Lung (tissue), 12 donors: ENCODE results near the gene TUBB4B. TPM values are rescaled to one million over a fixed set of nuclear protein-coding genes. Genes with fewer than 3 reads are reported as not detected.

Experiments used
- ATAC-seq: fragments of 200-7000 bp; cut with Tn5 transposase; one replicate; pipeline ENCODE4 v1.9.1; 2020; ENCODE audit warnings: moderate number of reproducible peaks; ENCODE audit not compliant: insufficient read depth, low FRiP score
- DNase-seq, 3 donors: peaks; one replicate each; pipeline ENCODE4 v3.0.0-alpha.2; 2013 to 2017
- H3K27ac ChIP-seq, 2 donors: one replicate each; pipeline ENCODE4 v1.5.1; 2013; ENCODE audit warnings: mild to moderate bottlenecking in 2 of 2, moderate library complexity in 2 of 2, control low read depth in 1 of 2, inconsistent platforms in 1 of 2, low read depth in 1 of 2, low read length in 1 of 2
- H3K27me3 ChIP-seq, 3 donors: one replicate each; pipeline ENCODE4 v1.5.1; 2013; ENCODE audit warnings: low read length in 2 of 3; ENCODE audit not compliant: control insufficient read depth in 3 of 3, insufficient read depth in 3 of 3
- H3K36me3 ChIP-seq, 4 donors: one replicate each; pipeline ENCODE4 v1.5.1; 2013; ENCODE audit warnings: low read length in 4 of 4, mild to moderate bottlenecking in 1 of 4, moderate library complexity in 1 of 4; ENCODE audit not compliant: control insufficient read depth in 4 of 4, insufficient read depth in 4 of 4
- H3K4me1 ChIP-seq, 5 donors: one replicate each; pipeline ENCODE4 v1.5.1; 2013; ENCODE audit warnings: low read length in 5 of 5, mild to moderate bottlenecking in 2 of 5, moderate library complexity in 1 of 5; ENCODE audit not compliant: control insufficient read depth in 5 of 5, insufficient read depth in 5 of 5
- H3K4me3 ChIP-seq: one replicate; pipeline ENCODE4 v1.5.1; 2013; ENCODE audit warnings: mild to moderate bottlenecking, control low read depth, moderate library complexity
- H3K9ac ChIP-seq, 2 donors: one replicate each; pipeline ENCODE4 v1.5.1; 2013; ENCODE audit warnings: low read length in 2 of 2, control low read depth in 1 of 2; ENCODE audit not compliant: insufficient read depth in 1 of 2
- H3K9me3 ChIP-seq, 4 donors: one replicate each; pipeline ENCODE4 v1.5.1; 2013; ENCODE audit warnings: low read length in 3 of 4, mild to moderate bottlenecking in 1 of 4, moderate library complexity in 1 of 4; ENCODE audit not compliant: control insufficient read depth in 4 of 4, insufficient read depth in 3 of 4
- WGBS, 2 donors: extraction: QIAGEN DNeasy Blood & Tissue Kit; methylation state at CpG; one replicate each; pipeline ENCODE4 v1.1.7; 2013; 5-methylcytosine and 5-hydroxymethylcytosine counted together
- polyA plus RNA-seq, 2 donors: library from polyadenylated mRNA; stranded (reverse); fragments of 200-250 nt; gene quantifications; one replicate each; pipeline ENCODE4 v1.2.1, GENCODE V29; 2013
- total RNA-seq, 2 donors: library from RNA; depleted of rRNA in 1 of 2; stranded (reverse); fragments of >200 nt in 1 of 2; gene quantifications; one replicate each; pipeline ENCODE4 v1.2.1, GENCODE V29; 2014 to 2021
- TF ChIP-seq, protein P1 (sequence below): IDR thresholded peaks from 2 replicates; pipeline ENCODE4 v1.5.1; 2012; ENCODE audit warnings: mild to moderate bottlenecking; ENCODE audit errors: control extremely low read depth, extremely low read depth
- donor health status: control.
- donor health status: control.
- donor health status: Bipolar disorder and iron deficiency.
- donor health status: healthy.
- donor health status: DM: yes; HTN: yes; CAD: no.

The TUBB4B gene
- total and polyA plus RNA-seq, 4 donors = 163 to 505 (median 332) TPM

- H3K9ac ChIP-seq = no peak overlapping the region
- 49 to 59% methylated on average over 14 of the region's 14 CpGs for WGBS, 2 donors
- ATAC-seq = no peak
- H3K27ac ChIP-seq = no peak overlapping the region
- H3K36me3 ChIP-seq = peaks cover 0 to under 1% (median 0%) of the 10 kb centered on the region in 4 donors
- no peaks in the 10 kb centered on the region for H3K9me3 ChIP-seq
- DNase-seq = peak in 2 of 3 donors; percentile 49 to 64
- TF ChIP-seq, protein P1, sequence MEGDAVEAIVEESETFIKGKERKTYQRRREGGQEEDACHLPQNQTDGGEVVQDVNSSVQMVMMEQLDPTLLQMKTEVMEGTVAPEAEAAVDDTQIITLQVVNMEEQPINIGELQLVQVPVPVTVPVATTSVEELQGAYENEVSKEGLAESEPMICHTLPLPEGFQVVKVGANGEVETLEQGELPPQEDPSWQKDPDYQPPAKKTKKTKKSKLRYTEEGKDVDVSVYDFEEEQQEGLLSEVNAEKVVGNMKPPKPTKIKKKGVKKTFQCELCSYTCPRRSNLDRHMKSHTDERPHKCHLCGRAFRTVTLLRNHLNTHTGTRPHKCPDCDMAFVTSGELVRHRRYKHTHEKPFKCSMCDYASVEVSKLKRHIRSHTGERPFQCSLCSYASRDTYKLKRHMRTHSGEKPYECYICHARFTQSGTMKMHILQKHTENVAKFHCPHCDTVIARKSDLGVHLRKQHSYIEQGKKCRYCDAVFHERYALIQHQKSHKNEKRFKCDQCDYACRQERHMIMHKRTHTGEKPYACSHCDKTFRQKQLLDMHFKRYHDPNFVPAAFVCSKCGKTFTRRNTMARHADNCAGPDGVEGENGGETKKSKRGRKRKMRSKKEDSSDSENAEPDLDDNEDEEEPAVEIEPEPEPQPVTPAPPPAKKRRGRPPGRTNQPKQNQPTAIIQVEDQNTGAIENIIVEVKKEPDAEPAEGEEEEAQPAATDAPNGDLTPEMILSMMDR = peak; percentile 21
- no peaks in the 10 kb centered on the region for H3K27me3 ChIP-seq
- no peaks in the 10 kb centered on the region for H3K4me1 ChIP-seq
- no peak overlapping the region for H3K4me3 ChIP-seq
These were observed 45.9 kb downstream of the TUBB4B start for GRCh38 chr9:137286975-137287383.

GRCh38 chr9:137293094-137293481, 52.0 kb downstream of the TUBB4B start:
- Histone ChIP-seq H3K4me1 (peaks cover 0 to 21% (median 12%) of the 10 kb centered on the region in 5 donors), H3K9me3 (peaks cover 0 to 6% (median 0%) of the 10 kb centered on the region in 4 donors), H3K4me3 (no peak overlapping the region), H3K9ac (no peak overlapping the region), H3K27me3 (peaks cover 0 to 18% (median 0%) of the 10 kb centered on the region in 3 donors), H3K27ac (peak overlapping the region in 1 of 2 donors; percentile 60), H3K36me3 (no peaks in the 10 kb centered on the region)
- no peak for DNase-seq
- no peak for ATAC-seq
- 79 to 82% methylated on average over 15 of the region's 15 CpGs for WGBS, 2 donors
- TF ChIP-seq, protein P1 = no peak

Other genes with a start within 250 kb of the TUBB4B start
- 10 to 100 TPM; 16.6 to 58.1 TPM for gene PAXX, start 248.9 kb upstream of the TUBB4B start, total RNA-seq
- gene PAXX, start 248.9 kb upstream of the TUBB4B start, polyA plus RNA-seq = 100 to 1,000 TPM in 1 of 2 donors, 10 to 100 TPM in 1; 60.7 to 172 TPM
- gene CLIC3, start 244.7 kb upstream of the TUBB4B start, total RNA-seq = 100 to 1,000 TPM in 1 of 2 donors, 10 to 100 TPM in 1; 72.0 to 115 TPM
- gene CLIC3, start 244.7 kb upstream of the TUBB4B start, polyA plus RNA-seq = 10 to 100 TPM; 17.2 to 90.2 TPM
- 10 to 100 TPM; 13.4 to 39.0 TPM for gene ABCA2, start 213.1 kb upstream of the TUBB4B start, total RNA-seq
- 10 to 100 TPM; 14.8 to 18.1 TPM for gene ABCA2, start 213.1 kb upstream of the TUBB4B start, polyA plus RNA-seq
- 1 to 10 TPM in 1 of 2 donors, under 1 TPM in 1; 0.37 to 1.0 TPM for gene FUT7, start 209.2 kb upstream of the TUBB4B start, total RNA-seq
- 1 to 10 TPM in 1 of 2 donors, under 1 TPM in 1; 0.45 to 5.5 TPM for gene FUT7, start 209.2 kb upstream of the TUBB4B start, polyA plus RNA-seq
- 10 to 100 TPM; 28.7 to 99.3 TPM for gene NPDC1, start 195.1 kb upstream of the TUBB4B start, total RNA-seq
- 10 to 100 TPM; 49.0 to 87.5 TPM for gene NPDC1, start 195.1 kb upstream of the TUBB4B start, polyA plus RNA-seq
- 1 to 10 TPM; 1.8 to 3.2 TPM for gene ENTPD2, start 187.2 kb upstream of the TUBB4B start, total RNA-seq
- gene ENTPD2, start 187.2 kb upstream of the TUBB4B start, polyA plus RNA-seq = under 1 TPM; 0.39 to 0.53 TPM
- 1 to 10 TPM; 1.4 to 1.7 TPM for gene SAPCD2, start 170.7 kb upstream of the TUBB4B start, total RNA-seq
- gene SAPCD2, start 170.7 kb upstream of the TUBB4B start, polyA plus RNA-seq = 1 to 10 TPM; 1.3 to 2.1 TPM
- gene UAP1L1, start 163.8 kb upstream of the TUBB4B start, total RNA-seq = 10 to 100 TPM; 12.2 to 35.5 TPM
- gene UAP1L1, start 163.8 kb upstream of the TUBB4B start, polyA plus RNA-seq = 10 to 100 TPM; 14.5 to 19.7 TPM
- gene MAN1B1, start 154.3 kb upstream of the TUBB4B start, total RNA-seq = 10 to 100 TPM; 56.7 to 70.9 TPM
- gene MAN1B1, start 154.3 kb upstream of the TUBB4B start, polyA plus RNA-seq = 10 to 100 TPM; 40.3 to 56.9 TPM
- 100 to 1,000 TPM in 1 of 2 donors, 10 to 100 TPM in 1; 48.0 to 236 TPM for gene DPP7, start 126.6 kb upstream of the TUBB4B start, total RNA-seq
- 100 to 1,000 TPM; 220 to 436 TPM for gene DPP7, start 126.6 kb upstream of the TUBB4B start, polyA plus RNA-seq
- gene GRIN1, start 102.1 kb upstream of the TUBB4B start, total RNA-seq = under 1 TPM; 0.06 to 0.49 TPM
- gene GRIN1, start 102.1 kb upstream of the TUBB4B start, polyA plus RNA-seq = under 1 TPM; 0.18 to 0.51 TPM
- gene LRRC26, start 71.2 kb upstream of the TUBB4B start, total RNA-seq = 1 to 10 TPM in 1 of 2 donors, under 1 TPM in 1; 0.77 to 5.2 TPM
- gene LRRC26, start 71.2 kb upstream of the TUBB4B start, polyA plus RNA-seq = under 1 TPM; 0.12 to 0.37 TPM
- gene TMEM210, start 69.2 kb upstream of the TUBB4B start, total RNA-seq = not detected
- not detected for gene TMEM210, start 69.2 kb upstream of the TUBB4B start, polyA plus RNA-seq
- gene ANAPC2, start 52.7 kb upstream of the TUBB4B start, total RNA-seq = 10 to 100 TPM; 31.9 to 60.9 TPM
- gene ANAPC2, start 52.7 kb upstream of the TUBB4B start, polyA plus RNA-seq = 10 to 100 TPM; 32.3 to 50.0 TPM
- gene SSNA1, start 52.6 kb upstream of the TUBB4B start, total RNA-seq = 10 to 100 TPM; 40.8 to 87.0 TPM
- gene SSNA1, start 52.6 kb upstream of the TUBB4B start, polyA plus RNA-seq = 100 to 1,000 TPM; 114 to 144 TPM
- gene TPRN, start 40.5 kb upstream of the TUBB4B start, total RNA-seq = 10 to 100 TPM in 1 of 2 donors, 1 to 10 TPM in 1; 8.9 to 30.6 TPM
- gene TPRN, start 40.5 kb upstream of the TUBB4B start, polyA plus RNA-seq = 10 to 100 TPM; 12.6 to 18.3 TPM
- 10 to 100 TPM; 26.0 to 35.8 TPM for gene TMEM203, start 35.6 kb upstream of the TUBB4B start, total RNA-seq
- 10 to 100 TPM; 31.8 to 39.3 TPM for gene TMEM203, start 35.6 kb upstream of the TUBB4B start, polyA plus RNA-seq
- gene NDOR1, start 35.6 kb upstream of the TUBB4B start, total RNA-seq = 10 to 100 TPM in 1 of 2 donors, 1 to 10 TPM in 1; 4.5 to 22.0 TPM
- 10 to 100 TPM; 11.8 to 12.2 TPM for gene NDOR1, start 35.6 kb upstream of the TUBB4B start, polyA plus RNA-seq
- 1 to 10 TPM; 1.7 to 7.5 TPM for gene RNF208, start 19.0 kb upstream of the TUBB4B start, total RNA-seq
- gene RNF208, start 19.0 kb upstream of the TUBB4B start, polyA plus RNA-seq = 10 to 100 TPM in 1 of 2 donors, 1 to 10 TPM in 1; 3.1 to 12.0 TPM
- under 1 TPM in 1 of 2 donors, not detected in 1; 0.92 TPM for gene CYSRT1, start 16.1 kb upstream of the TUBB4B start, total RNA-seq
- gene CYSRT1, start 16.1 kb upstream of the TUBB4B start, polyA plus RNA-seq = 1 to 10 TPM in 1 of 2 donors, under 1 TPM in 1; 0.70 to 2.7 TPM
- gene RNF224, start 13.8 kb upstream of the TUBB4B start, total RNA-seq = 1 to 10 TPM in 1 of 2 donors, under 1 TPM in 1; 0.52 to 1.1 TPM
- 1 to 10 TPM in 1 of 2 donors, under 1 TPM in 1; 0.24 to 1.1 TPM for gene RNF224, start 13.8 kb upstream of the TUBB4B start, polyA plus RNA-seq
- under 1 TPM in 1 of 2 donors, not detected in 1; 0.65 TPM for gene SLC34A3, start 10.4 kb upstream of the TUBB4B start, total RNA-seq
- gene SLC34A3, start 10.4 kb upstream of the TUBB4B start, polyA plus RNA-seq = under 1 TPM; 0.03 to 0.12 TPM
- not detected for gene STPG3, start 10.0 kb downstream of the TUBB4B start, total RNA-seq
- under 1 TPM in 1 of 2 donors, not detected in 1; 0.18 TPM for gene STPG3, start 10.0 kb downstream of the TUBB4B start, polyA plus RNA-seq
- 10 to 100 TPM; 30.4 to 56.2 TPM for gene NELFB, start 14.0 kb downstream of the TUBB4B start, total RNA-seq
- gene NELFB, start 14.0 kb downstream of the TUBB4B start, polyA plus RNA-seq = 10 to 100 TPM; 37.3 to 51.1 TPM
- 10 to 100 TPM; 12.1 to 42.5 TPM for gene TOR4A, start 36.4 kb downstream of the TUBB4B start, total RNA-seq
- gene TOR4A, start 36.4 kb downstream of the TUBB4B start, polyA plus RNA-seq = 10 to 100 TPM in 1 of 2 donors, 1 to 10 TPM in 1; 9.6 to 29.2 TPM
- gene NRARP, start 61.0 kb downstream of the TUBB4B start, total RNA-seq = 10 to 100 TPM in 1 of 2 donors, 1 to 10 TPM in 1; 5.2 to 10.8 TPM
- gene NRARP, start 61.0 kb downstream of the TUBB4B start, polyA plus RNA-seq = 1 to 10 TPM; 2.1 to 6.4 TPM
- gene EXD3, start 181.9 kb downstream of the TUBB4B start, total RNA-seq = 10 to 100 TPM; 17.5 to 21.5 TPM
- 10 to 100 TPM in 1 of 2 donors, 1 to 10 TPM in 1; 8.6 to 30.5 TPM for gene EXD3, start 181.9 kb downstream of the TUBB4B start, polyA plus RNA-seq
- 10 to 100 TPM in 1 of 2 donors, 1 to 10 TPM in 1; 3.1 to 10.1 TPM for gene NOXA1, start 182.1 kb downstream of the TUBB4B start, total RNA-seq
- 10 to 100 TPM in 1 of 2 donors, 1 to 10 TPM in 1; 2.1 to 11.7 TPM for gene NOXA1, start 182.1 kb downstream of the TUBB4B start, polyA plus RNA-seq
- under 1 TPM; 0.14 to 0.28 TPM for gene ENTPD8, start 200.1 kb downstream of the TUBB4B start, total RNA-seq
- under 1 TPM; 0.08 to 0.45 TPM for gene ENTPD8, start 200.1 kb downstream of the TUBB4B start, polyA plus RNA-seq
- gene NSMF, start 218.0 kb downstream of the TUBB4B start, total RNA-seq = 10 to 100 TPM; 13.8 to 34.1 TPM
- gene NSMF, start 218.0 kb downstream of the TUBB4B start, polyA plus RNA-seq = 10 to 100 TPM; 26.1 to 39.8 TPM